22Rv1 (cell line): ENCODE results near the gene SLA2.
A peak's percentile ranks its signal among the peaks of the same experiment; 100 is the strongest.

Experiments
- ZFX ChIP-seq: fragments of 450-650 bp; IDR thresholded peaks from 2 replicates; pipeline ENCODE4 v1.6.1; 2017; ENCODE audit warnings: antibody characterized with exemption, borderline replicate concordance
- TF ChIP-seq, protein P1 (sequence below): fragments of 450-650 bp; IDR thresholded peaks from 2 replicates; pipeline ENCODE4 v1.5.1; 2017; ENCODE audit warnings: mild to moderate bottlenecking

DNA sequence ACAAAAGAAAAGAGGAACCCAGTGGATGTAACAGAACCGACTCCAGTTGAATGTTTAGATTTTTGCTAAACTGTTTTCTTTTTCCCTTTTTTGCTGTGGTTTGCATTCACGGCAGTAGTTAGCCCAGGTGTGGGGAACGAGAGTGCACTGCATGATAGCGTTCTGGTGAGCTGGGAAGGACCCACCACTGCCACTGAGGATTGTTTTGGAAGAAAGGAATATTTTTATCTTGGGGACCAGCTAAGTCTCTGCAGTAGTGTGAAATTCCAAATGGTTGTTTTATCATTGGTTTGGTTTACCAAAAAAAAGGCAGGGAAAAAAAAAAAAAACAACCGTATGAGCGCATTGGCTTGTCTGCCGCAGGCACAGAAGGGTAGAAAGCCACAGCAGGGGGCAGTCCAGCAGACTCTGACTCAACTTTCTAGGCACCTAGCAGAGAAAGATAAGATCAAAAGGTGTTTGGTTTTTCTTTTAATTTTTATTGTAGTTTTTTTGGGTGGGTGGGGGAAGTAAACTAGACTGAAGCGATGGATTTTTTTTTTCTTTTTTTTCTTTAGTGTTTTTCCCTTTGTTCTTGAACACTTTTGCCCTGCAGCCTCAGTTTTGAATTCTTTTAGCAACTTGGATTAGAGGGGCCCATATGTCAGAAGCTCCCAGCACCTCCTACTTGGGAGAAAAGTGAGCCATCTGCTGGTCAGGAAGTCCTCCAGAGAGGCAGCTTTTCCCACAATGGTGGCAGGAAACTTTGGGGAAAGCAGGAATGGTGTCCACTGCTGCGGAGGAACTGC lies 53.9 kb downstream of the SLA2 start:
- TF ChIP-seq, protein P1, sequence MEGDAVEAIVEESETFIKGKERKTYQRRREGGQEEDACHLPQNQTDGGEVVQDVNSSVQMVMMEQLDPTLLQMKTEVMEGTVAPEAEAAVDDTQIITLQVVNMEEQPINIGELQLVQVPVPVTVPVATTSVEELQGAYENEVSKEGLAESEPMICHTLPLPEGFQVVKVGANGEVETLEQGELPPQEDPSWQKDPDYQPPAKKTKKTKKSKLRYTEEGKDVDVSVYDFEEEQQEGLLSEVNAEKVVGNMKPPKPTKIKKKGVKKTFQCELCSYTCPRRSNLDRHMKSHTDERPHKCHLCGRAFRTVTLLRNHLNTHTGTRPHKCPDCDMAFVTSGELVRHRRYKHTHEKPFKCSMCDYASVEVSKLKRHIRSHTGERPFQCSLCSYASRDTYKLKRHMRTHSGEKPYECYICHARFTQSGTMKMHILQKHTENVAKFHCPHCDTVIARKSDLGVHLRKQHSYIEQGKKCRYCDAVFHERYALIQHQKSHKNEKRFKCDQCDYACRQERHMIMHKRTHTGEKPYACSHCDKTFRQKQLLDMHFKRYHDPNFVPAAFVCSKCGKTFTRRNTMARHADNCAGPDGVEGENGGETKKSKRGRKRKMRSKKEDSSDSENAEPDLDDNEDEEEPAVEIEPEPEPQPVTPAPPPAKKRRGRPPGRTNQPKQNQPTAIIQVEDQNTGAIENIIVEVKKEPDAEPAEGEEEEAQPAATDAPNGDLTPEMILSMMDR = peak; percentile 43; the same call in 1 of the 2 replicates
- TF ChIP-seq ZFX = no peak
